GM18858 (cell line): ENCODE data around the gene CMYA5.
"Not testable (repeated sequence)": the region's sequence is repeated elsewhere in the genome, so short reads cannot be mapped to it uniquely, and the experiment has no call there.

Source experiments
- ATAC-seq: cut with Tn5 transposase; IDR thresholded peaks from one replicate; pipeline ENCODE4 v1.9.1; 2021; ENCODE audit not compliant: unreplicated experiment

CMYA5 gene

GRCh38 chr5:79746642-79747569 lies 57.3 kb downstream of the CMYA5 start:
- no peak for ATAC-seq

- no peak for ATAC-seq
Observed at GRCh38 chr5:79750611-79751510, 61.2 kb downstream of the CMYA5 start.

- ATAC-seq, result no peak
Observed at GRCh38 chr5:79753092-79753491, 63.5 kb downstream of the CMYA5 start.

- ATAC-seq, result no peak
Observed at GRCh38 chr5:79753877-79754645, 64.4 kb downstream of the CMYA5 start.

GRCh38 chr5:79754865-79755555 lies 65.4 kb downstream of the CMYA5 start:
- no peak for ATAC-seq

GRCh38 chr5:79756076-79756475 lies 66.4 kb downstream of the CMYA5 start:
- no peak for ATAC-seq

GRCh38 chr5:79759436-79759835 lies 69.8 kb downstream of the CMYA5 start:
- no peak for ATAC-seq

- ATAC-seq, result no peak
Observed at GRCh38 chr5:79759848-79760247, 70.2 kb downstream of the CMYA5 start.

- no peak for ATAC-seq
Observed at GRCh38 chr5:79762929-79763328, 73.3 kb downstream of the CMYA5 start.

GRCh38 chr5:79764147-79764546 lies 74.5 kb downstream of the CMYA5 start:
- ATAC-seq, result not testable (repeated sequence)

GRCh38 chr5:79771387-79771786 lies 81.8 kb downstream of the CMYA5 start:
- no peak for ATAC-seq

GRCh38 chr5:79772651-79773050 lies 83.0 kb downstream of the CMYA5 start:
- ATAC-seq, result no peak

GRCh38 chr5:79773612-79774011 lies 84.0 kb downstream of the CMYA5 start:
- ATAC-seq, result no peak

- ATAC-seq, result no peak
Observed at GRCh38 chr5:79774171-79774854, 84.7 kb downstream of the CMYA5 start.

GRCh38 chr5:79774855-79775237 lies 85.2 kb downstream of the CMYA5 start:
- ATAC-seq, result no peak

GRCh38 chr5:79784741-79785140 lies 95.1 kb downstream of the CMYA5 start:
- ATAC-seq, result not testable (repeated sequence)

- ATAC-seq, result no peak
Observed at GRCh38 chr5:79785983-79786382, 96.3 kb downstream of the CMYA5 start.

GRCh38 chr5:79787448-79787847 lies 97.8 kb downstream of the CMYA5 start:
- no peak for ATAC-seq

- no peak for ATAC-seq
Observed at GRCh38 chr5:79791843-79792242, 102.2 kb downstream of the CMYA5 start.

- no peak for ATAC-seq
Observed at GRCh38 chr5:79792463-79792862, 102.8 kb downstream of the CMYA5 start.
